GM06990 (cell line): ENCODE results near the gene STK17A.

Experiments used
- DNase-seq: peaks from one replicate; pipeline ENCODE4 v3.0.0-alpha.2; 2011; ENCODE audit not compliant: insufficient read length; ENCODE audit errors: extremely low read depth
- H3K27me3 ChIP-seq: replicated peaks from 2 replicates; pipeline ENCODE4 v1.6.0; 2011; ENCODE audit warnings: low read length; ENCODE audit not compliant: control insufficient read depth, insufficient read depth
- H3K36me3 ChIP-seq: 2 replicates; pipeline ENCODE4 v1.5.1; 2011; ENCODE audit warnings: low read length; ENCODE audit not compliant: control insufficient read depth, insufficient read depth
- H3K4me3 ChIP-seq: replicated peaks from 2 replicates; pipeline ENCODE4 v1.5.1; 2011; ENCODE audit warnings: low read depth, mild to moderate bottlenecking, control low read depth, low read length
- CTCF ChIP-seq: IDR thresholded peaks from 2 replicates; pipeline ENCODE4 v1.5.1; 2011; ENCODE audit warnings: low read length, control low read depth, mild to moderate bottlenecking, inconsistent platforms; ENCODE audit not compliant: insufficient read depth, poor library complexity, severe bottlenecking

The STK17A gene

GRCh38 chr7:43616977-43617376, 34.1 kb downstream of the STK17A start:
- TF ChIP-seq CTCF, result no peak
- H3K36me3 ChIP-seq, result peaks cover 21% of the 10 kb centered on the region
- H3K27me3 ChIP-seq, result no peaks in the 10 kb centered on the region
- DNase-seq, result no peak
- H3K4me3 ChIP-seq, result no peak overlapping the region

- no peak overlapping the region for H3K4me3 ChIP-seq
- no peak for DNase-seq
- H3K36me3 ChIP-seq, result peaks cover 19% of the 10 kb centered on the region
- no peaks in the 10 kb centered on the region for H3K27me3 ChIP-seq
- TF ChIP-seq CTCF, result no peak
Measured at GRCh38 chr7:43618073-43618472, 35.2 kb downstream of the STK17A start.

GRCh38 chr7:43619213-43620012, 36.5 kb downstream of the STK17A start:
- no peak for DNase-seq

GRCh38 chr7:43621729-43622448, 39.0 kb downstream of the STK17A start:
- Histone ChIP-seq H3K27me3 (no peaks in the 10 kb centered on the region), H3K36me3 (peaks cover 19% of the 10 kb centered on the region), H3K4me3 (no peak overlapping the region)
- DNase-seq, result no peak
- no peak for TF ChIP-seq CTCF

More at GRCh38 chr7:43619213-43620012, 36.5 kb downstream of the STK17A start:
- H3K36me3 ChIP-seq, result peaks cover 16% of the 10 kb centered on the region
- H3K27me3 ChIP-seq, result no peaks in the 10 kb centered on the region
- no peak for TF ChIP-seq CTCF
- no peak overlapping the region for H3K4me3 ChIP-seq

- Histone ChIP-seq H3K4me3 (no peak overlapping the region), H3K27me3 (no peaks in the 10 kb centered on the region), H3K36me3 (peaks cover 16% of the 10 kb centered on the region)
- TF ChIP-seq CTCF, result no peak
- no peak for DNase-seq
Measured at GRCh38 chr7:43624156-43624555, 41.2 kb downstream of the STK17A start.
